ENCODE data around the gene LGALS3BP.

DNA sequence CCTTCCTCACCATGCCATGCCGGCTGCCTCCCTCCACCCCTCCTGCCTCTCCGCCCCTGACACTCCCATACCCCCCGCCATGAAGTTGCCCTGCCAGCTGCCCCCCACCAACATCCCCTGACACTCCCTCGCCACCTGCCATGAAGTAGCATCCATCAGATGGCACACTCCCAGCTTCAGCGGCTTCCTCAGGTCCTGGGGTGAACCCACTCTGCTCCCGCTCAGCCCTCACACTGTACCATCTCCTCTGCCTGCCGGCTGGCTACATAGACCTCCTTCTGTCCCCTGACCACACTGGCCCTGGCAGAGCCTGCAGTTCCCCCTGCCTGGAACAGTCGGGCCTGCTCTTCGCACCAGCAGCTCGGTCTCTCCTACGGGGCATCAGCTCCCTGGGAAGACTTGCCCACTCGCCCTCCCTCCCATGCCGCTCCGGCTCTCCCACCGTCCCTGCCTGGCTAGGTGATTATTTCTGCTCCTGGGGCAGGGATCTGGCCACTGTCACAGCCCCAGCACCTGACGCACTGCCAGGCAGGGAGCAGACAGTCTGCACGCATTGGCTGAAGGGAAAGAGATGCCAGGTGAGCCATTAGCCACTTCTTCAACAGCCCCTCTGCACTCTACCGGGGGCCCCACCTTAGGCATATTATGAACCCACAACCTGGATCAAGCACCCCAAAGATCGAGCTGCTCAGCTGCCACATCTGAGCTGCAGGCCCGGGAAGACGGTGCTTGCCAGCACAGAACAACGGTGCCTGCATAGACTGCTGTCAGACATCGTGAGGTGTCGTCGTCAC, 20.9 kb upstream of the LGALS3BP start:
- no peak for TF ChIP-seq JUND (IDR thresholded peaks at IDR 0.05)
- TF ChIP-seq, protein P1, sequence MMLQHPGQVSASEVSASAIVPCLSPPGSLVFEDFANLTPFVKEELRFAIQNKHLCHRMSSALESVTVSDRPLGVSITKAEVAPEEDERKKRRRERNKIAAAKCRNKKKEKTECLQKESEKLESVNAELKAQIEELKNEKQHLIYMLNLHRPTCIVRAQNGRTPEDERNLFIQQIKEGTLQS (IDR thresholded peaks at IDR 0.05), result no peak
- TF ChIP-seq POLR2A (IDR thresholded peaks at IDR 0.05; ENCODE audit: borderline replicate concordance, extremely low read depth, insufficient read depth, insufficient read length), result no peak
